IPS DF 4.7 (cell line): ENCODE data around the gene SMARCD1.

Source experiments
- DNase-seq: peaks from one replicate; pipeline ENCODE4 v3.0.0-alpha.2; 2013; ENCODE audit warnings: low spot score; ENCODE audit errors: extremely low read depth

The SMARCD1 gene

GRCh38 chr12:50057000-50057841, 27.9 kb upstream of the SMARCD1 start, which contains the start of gene ASIC1:
Gene ASIC1, plus strand, starts transcription at chr12:50057596. Its CDS starts 1,171 bp downstream, at chr12:50058767.
- DNase-seq, result no peak

DNA sequence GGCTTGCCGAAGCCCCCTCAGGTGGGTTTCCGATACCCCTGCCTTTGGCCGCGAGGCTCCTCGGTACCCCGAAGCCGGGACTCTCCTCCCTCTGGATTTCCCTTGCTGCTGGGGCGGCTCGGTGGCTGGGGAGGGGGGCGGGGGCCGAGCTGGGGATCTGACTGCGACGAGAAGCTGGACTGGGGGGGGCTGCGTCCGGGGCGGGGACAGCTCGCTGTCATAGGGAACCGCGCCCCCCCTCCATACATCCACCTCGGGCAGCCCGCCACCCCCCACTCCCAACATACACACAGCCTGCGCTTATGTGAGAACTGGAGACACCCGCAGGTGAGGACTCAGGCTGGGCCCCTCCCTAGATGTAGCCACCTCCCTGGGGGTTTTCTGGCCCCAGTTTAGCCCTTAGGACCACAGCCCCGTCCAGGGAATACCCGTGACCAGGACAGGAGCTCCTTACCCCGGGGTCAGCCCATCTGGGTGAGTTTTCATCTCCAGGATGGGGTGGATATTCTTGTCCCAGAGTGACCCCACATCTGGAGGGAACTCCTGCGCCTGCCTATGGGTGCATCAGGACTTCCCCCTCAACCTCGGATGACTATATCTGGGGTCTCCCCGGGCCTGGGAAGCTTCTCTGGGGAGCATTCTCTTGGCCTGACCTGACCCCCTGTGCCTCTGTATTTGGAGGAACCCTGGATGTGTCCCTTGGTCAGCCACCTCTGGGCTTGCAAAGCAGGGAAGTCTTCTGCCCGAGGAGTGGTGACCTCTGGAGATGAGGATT, 27.1 kb upstream of the SMARCD1 start:
- no peak for DNase-seq

GRCh38 chr12:50058743-50059312, 26.3 kb upstream of the SMARCD1 start:
- DNase-seq, result no peak

DNA sequence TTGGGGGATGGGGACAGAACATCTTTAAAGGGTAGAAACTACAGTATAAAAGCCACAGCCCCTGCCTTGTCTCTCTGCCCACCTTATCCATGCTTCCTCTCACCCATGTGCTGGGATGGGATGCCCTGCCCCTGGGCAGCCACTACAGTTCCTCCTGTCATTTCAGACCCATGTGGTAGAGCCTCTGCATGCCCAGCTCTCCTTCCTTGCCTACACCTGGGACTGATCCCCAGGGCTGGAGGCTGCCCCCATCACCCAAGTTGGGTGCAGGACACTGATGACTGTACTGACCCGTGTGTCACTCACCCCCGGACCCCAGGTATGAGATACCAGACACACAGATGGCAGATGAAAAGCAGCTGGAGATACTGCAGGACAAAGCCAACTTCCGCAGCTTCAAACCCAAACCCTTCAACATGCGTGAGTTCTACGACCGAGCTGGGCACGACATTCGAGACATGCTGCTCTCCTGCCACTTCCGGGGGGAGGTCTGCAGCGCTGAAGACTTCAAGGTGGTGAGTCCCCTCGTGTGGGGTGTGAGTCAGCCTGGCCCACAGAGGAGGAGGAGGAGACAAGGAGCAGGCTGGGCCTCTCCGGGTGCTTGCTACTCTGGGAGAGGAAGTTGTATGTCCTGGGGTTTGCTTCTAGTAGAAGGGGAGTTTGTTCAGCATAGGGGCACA, 25.6 kb upstream of the SMARCD1 start:
- DNase-seq, result no peak

GRCh38 chr12:50060120-50060468, 25.0 kb upstream of the SMARCD1 start:
- DNase-seq, result no peak

GRCh38 chr12:50061171-50061570, 24.0 kb upstream of the SMARCD1 start:
- DNase-seq, result no peak

DNA sequence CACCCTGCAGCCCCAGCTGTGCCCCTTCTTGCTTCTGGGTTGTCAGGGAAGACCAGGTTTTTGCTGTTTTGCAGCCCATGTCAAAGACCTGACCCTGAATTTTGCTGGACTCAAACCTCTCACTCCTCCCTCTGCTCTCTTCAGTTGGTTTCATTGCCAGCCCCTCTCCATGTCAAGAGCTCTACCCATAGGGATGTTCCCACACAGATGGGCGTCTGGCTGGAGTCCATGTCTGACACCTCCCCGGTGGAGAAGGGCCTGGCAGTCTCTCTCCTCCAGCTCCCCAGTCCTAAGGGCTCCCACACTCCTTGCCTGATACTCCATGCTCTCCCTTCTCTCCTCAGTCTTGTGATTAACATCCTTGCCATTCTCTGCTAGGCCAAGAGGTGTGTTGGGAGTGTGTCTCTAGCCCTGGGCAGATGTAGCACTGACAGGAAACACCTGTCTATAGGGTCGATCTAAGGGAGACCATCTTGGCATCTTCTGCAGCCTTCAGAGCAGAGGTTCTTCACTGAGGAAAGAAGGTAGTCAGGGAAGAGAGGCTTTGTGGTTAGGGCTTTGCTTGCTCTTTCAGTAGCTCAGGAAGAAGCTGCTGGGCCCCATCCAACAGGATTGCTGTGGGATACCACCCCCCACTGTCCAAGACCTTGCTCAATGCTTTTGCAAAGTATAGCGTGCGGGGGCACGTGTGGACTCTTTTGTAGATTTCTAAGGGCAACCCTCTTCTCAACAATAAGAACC, 23.0 kb upstream of the SMARCD1 start:
- DNase-seq, result no peak

- no peak for DNase-seq
Observed at GRCh38 chr12:50062728-50063460, 22.2 kb upstream of the SMARCD1 start.

DNA sequence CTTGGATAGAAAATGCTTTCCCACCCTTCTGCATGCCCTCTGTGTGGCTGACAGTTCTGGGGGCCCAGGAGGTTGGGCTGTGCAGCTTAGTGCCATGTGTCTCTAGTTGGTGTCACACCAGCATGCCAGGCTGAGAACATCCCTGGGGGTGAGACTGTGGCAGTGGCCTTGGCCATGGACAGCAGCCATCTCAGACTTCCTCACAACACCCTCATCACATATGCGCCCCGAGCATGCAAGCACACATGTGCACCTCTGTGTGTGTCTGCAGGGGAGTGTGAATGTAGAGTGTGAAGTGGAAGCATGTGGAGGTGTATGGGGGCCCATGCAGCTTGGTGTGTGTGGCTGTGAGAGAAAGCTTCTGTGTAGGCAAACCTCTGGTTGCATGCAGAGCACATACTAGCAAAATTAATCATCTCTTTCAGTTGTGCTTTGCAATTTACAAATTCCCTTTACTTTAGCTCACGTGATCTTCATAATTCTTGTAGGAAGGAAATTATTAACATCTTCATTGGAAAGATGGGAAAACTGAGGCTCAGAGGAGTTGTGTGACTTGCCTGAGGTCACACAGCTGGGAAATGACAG, 19.3 kb upstream of the SMARCD1 start:
- no peak for DNase-seq

- no peak for DNase-seq
Observed at GRCh38 chr12:50066402-50066801, 18.7 kb upstream of the SMARCD1 start.

DNA sequence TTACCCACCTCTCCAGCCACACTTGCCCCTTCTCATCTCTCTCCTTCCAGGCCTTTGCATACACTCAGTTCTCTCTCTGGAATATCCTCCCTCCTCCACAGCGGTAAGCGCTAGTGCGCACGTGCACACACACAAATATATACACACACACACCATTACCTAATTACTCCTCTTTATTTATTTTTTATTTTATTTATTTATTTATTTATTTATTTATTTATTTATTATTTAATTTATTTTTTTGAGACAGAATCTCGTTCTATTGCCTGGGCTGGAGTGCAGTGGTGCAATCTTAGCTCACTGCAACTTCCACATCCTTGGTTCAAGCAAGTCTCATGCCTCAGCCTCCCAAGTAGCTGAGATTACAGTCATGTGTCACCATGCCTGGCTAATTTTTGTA, 16.1 kb upstream of the SMARCD1 start:
- no peak for DNase-seq

DNA sequence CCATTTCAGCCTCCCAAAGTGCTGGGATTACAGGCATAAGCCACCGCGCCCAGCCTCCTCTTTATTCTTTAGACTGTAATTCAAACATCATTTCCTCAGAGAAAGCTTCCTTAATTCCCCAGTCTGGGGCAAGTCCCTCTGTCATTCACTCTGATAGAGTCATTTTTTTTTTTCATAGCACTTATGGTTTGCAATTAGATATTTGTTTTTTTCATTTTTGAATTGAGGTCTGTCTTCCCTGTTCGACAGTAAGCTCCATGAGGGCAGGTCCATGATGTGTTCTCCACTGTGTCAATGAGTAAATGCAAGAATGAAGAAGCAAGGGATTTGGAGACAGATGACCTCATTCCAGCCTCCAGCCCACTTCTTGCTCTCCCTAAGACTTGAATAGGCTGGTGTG, 15.6 kb upstream of the SMARCD1 start:
- DNase-seq, result no peak

- no peak for DNase-seq
Observed at GRCh38 chr12:50070314-50071060, 14.7 kb upstream of the SMARCD1 start.

GRCh38 chr12:50072198-50072907, 12.8 kb upstream of the SMARCD1 start:
- no peak for DNase-seq

DNA sequence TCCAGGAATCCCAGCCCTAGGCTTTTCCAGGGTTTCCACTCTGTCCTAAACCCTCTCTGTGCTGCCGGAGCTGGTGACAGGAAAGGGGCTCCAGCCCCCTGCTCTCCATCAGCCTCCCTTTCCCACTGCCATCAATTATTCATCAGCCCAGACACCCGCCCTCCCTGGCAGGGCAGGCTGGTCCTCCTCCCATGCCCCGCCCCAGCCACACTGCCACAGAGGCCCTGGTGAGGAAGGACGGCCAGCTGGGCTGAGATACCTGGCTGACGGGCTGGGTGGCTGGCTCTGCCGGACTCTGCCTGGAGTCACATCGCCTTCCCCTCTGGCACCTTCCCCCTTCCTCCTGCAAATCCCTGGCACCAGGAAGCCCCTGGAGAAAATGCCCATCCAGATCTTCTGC, 11.9 kb upstream of the SMARCD1 start:
- no peak for DNase-seq

GRCh38 chr12:50073712-50074111, 11.4 kb upstream of the SMARCD1 start:
- DNase-seq, result no peak

DNA sequence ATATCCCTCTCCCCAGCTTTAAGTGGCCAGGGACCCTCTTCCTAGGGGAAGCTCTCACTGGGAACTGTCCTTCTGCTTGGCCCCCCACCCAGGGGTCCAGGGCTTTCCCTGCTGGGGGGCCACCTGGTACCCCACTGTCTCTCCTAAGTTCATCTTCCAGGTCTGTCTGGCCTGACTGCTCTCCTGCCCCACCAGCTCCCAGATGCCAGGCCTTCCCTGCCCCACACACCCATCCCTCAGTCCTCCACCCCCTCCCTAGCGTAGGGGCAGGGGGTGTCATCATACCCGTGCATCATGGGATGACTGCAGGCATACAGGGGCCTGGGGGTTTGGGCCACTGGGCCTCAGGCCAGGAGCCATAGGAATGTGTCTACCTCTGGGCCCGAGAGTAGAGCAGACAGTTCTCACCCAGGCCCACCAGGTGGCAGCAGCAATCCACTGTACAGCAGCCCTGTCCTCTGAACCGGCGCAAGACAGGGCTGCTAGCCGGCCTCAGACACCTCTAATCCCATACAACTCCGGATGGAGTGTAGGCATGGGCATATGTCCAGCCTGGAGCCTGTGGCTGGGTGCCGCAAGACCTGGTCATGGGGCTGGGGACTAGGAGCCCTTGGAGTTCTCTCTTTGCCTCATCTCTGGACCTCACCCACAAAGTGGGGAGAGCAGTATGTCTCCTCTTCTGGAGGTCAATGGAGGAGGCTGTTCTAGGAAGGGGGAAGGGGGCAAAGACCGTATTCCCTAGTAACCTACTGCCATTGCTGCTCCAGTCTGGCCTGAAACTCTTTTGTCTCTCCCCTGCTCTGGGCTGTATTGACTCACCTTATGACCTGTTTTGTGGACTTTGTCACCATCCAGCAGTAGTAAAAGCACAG, 10.0 kb upstream of the SMARCD1 start:
- DNase-seq, result no peak

- DNase-seq, result no peak
Observed at GRCh38 chr12:50075808-50076170, 9.4 kb upstream of the SMARCD1 start.
